H1 (cell line): Measurements from ENCODE around the gene DYNLRB1. TPM values are rescaled to one million over a fixed set of nuclear protein-coding genes. Genes with fewer than 3 reads are reported as not detected.

Experiments
- CTCF ChIA-PET: fragments of 300-600 bp; sonication (Branson Sonifier 250); formaldehyde crosslinking; loops from one replicate; lab custom pipeline; 2021; ENCODE audit not compliant: partially characterized antibody; lab: Charles Lee
- POLR2A ChIA-PET: fragments of 300-600 bp; sonication (Branson Sonifier 250); formaldehyde crosslinking; loops from one replicate; lab custom pipeline; 2021; ENCODE audit warnings: inconsistent platforms; ENCODE audit not compliant: partially characterized antibody; lab: Charles Lee
- DNase-seq, 2 experiments: peaks; one replicate each; pipeline versions ENCODE4 v3.0.0 to v3.0.0-alpha.2; 2010 to 2022; ENCODE audit warnings: low spot score in 2 of 2, low read depth in 1 of 2, mixed read lengths in 1 of 2
- FAIRE-seq: peaks from 2 replicates; lab custom pipeline; 2011; peaks lifted over from hg19 to GRCh38; lab: Jason Lieb, UNC
- H2AFZ ChIP-seq: 2 replicates; pipeline ENCODE4 v1.8.1; 2012; ENCODE audit warnings: low read length, inconsistent platforms
- H2AK5ac ChIP-seq: 2 replicates; pipeline ENCODE4 v1.6.1; 2013; ENCODE audit warnings: low read depth, low read length
- H2BK120ac ChIP-seq: replicated peaks from 2 replicates; pipeline ENCODE3; 2013; ENCODE audit warnings: low read depth, low read length, inconsistent platforms
- H2BK12ac ChIP-seq: 2 replicates; pipeline ENCODE4 v1.6.1; 2013; ENCODE audit warnings: low read depth, low read length
- H2BK15ac ChIP-seq: 2 replicates; pipeline ENCODE4 v1.6.1; 2013; ENCODE audit warnings: low read length
- H2BK20ac ChIP-seq: 2 replicates; pipeline ENCODE4 v1.6.1; 2013; ENCODE audit warnings: low read length
- H2BK5ac ChIP-seq: 2 replicates; pipeline ENCODE4 v1.6.1; 2013; ENCODE audit warnings: low read depth, low read length
- H3K14ac ChIP-seq: 2 replicates; pipeline ENCODE4 v1.6.1; 2013; ENCODE audit warnings: inconsistent platforms; ENCODE audit not compliant: insufficient read length
- H3K18ac ChIP-seq: 2 replicates; pipeline ENCODE4 v1.6.1; 2013; ENCODE audit warnings: low read length; ENCODE audit errors: extremely low read depth
- H3K23ac ChIP-seq: 2 replicates; pipeline ENCODE4 v1.6.1; 2013; ENCODE audit warnings: inconsistent platforms; ENCODE audit not compliant: insufficient read length
- H3K23me2 ChIP-seq: 2 replicates; pipeline ENCODE4 v1.6.1; 2013; ENCODE audit warnings: low read depth, low read length
- H3K27ac ChIP-seq: 2 replicates; pipeline ENCODE4 v1.6.1; 2011; ENCODE audit warnings: low read depth, low read length, inconsistent platforms
- H3K27me3 ChIP-seq, 4 experiments: replicated peaks in 1 of 4; 1 replicate in 1 of 4; 2 replicates in 3 of 4; pipeline versions ENCODE4 v1.6.1 to v1.8.1; 2011 to 2013; ENCODE audit warnings: low read length in 3 of 4, mild to moderate bottlenecking in 3 of 4, inconsistent platforms in 2 of 4, mixed read lengths in 2 of 4, moderate library complexity in 1 of 4; ENCODE audit not compliant: control insufficient read depth in 3 of 4, insufficient read depth in 3 of 4; ENCODE audit errors: extremely low read depth in 1 of 4
- H3K36me3 ChIP-seq, 4 experiments: 2 replicates each; pipeline versions ENCODE4 v1.6.1 to v1.8.1; 2011 to 2013; ENCODE audit warnings: mild to moderate bottlenecking in 4 of 4, low read length in 3 of 4, moderate library complexity in 2 of 4, control low read depth in 1 of 4, inconsistent platforms in 1 of 4; ENCODE audit not compliant: insufficient read depth in 4 of 4, control insufficient read depth in 2 of 4
- H3K4ac ChIP-seq: replicated peaks from 2 replicates; pipeline ENCODE3; 2013; ENCODE audit warnings: low read length, low read depth, mixed read lengths, inconsistent platforms; ENCODE audit not compliant: insufficient read length
- H3K4me1 ChIP-seq, 4 experiments: replicated peaks in 1 of 4; 1 replicate in 1 of 4; 2 replicates in 3 of 4; pipeline versions ENCODE4 v1.6.1 to v1.8.1; 2011 to 2013; ENCODE audit warnings: low read length in 3 of 4, inconsistent platforms in 2 of 4, mixed read lengths in 1 of 4; ENCODE audit not compliant: insufficient read depth in 4 of 4, control insufficient read depth in 3 of 4
- H3K4me2 ChIP-seq, 2 experiments: 2 replicates each; pipeline versions ENCODE4 v1.6.1 to v1.8.1; 2011 to 2013; ENCODE audit warnings: low read depth in 2 of 2, low read length in 2 of 2, control low read depth in 1 of 2, inconsistent platforms in 1 of 2, mild to moderate bottlenecking in 1 of 2; ENCODE audit not compliant: insufficient read depth in 1 of 2
- H3K4me3 ChIP-seq, 4 experiments: fragments of 200-600, 300-600 bp in 1 of 4; sonication (generic), shearing (Covaris generic), sonication (Bioruptor Twin) in 1 of 4; 2 replicates each; pipeline versions ENCODE4 v1.5.1 to v1.8.1; 2011 to 2016; ENCODE audit warnings: low read length in 4 of 4, low read depth in 3 of 4, control low read depth in 2 of 4, inconsistent platforms in 2 of 4, mild to moderate bottlenecking in 2 of 4, mixed read lengths in 1 of 4, moderate library complexity in 1 of 4; ENCODE audit not compliant: insufficient read depth in 2 of 4; ENCODE audit errors: extremely low read depth in 1 of 4
- H3K56ac ChIP-seq: replicated peaks from 2 replicates; pipeline ENCODE3; 2013; ENCODE audit warnings: low read depth, mild to moderate bottlenecking, mixed read lengths, low read length, inconsistent platforms; ENCODE audit not compliant: insufficient read length
- H3K79me1 ChIP-seq: 2 replicates; pipeline ENCODE4 v1.6.1; 2013; ENCODE audit warnings: low read depth, low read length, control low read depth
- H3K79me2 ChIP-seq, 2 experiments: 2 replicates each; pipeline versions ENCODE4 v1.6.1 to v1.8.1; 2012 to 2013; ENCODE audit warnings: low read length in 2 of 2, mild to moderate bottlenecking in 2 of 2, inconsistent platforms in 1 of 2; ENCODE audit not compliant: insufficient read depth in 2 of 2, control insufficient read depth in 1 of 2
- H3K9ac ChIP-seq, 4 experiments: replicated peaks in 1 of 4; 1 replicate in 1 of 4; 2 replicates in 3 of 4; pipeline versions ENCODE4 v1.6.1 to v1.8.1; 2011 to 2013; ENCODE audit warnings: low read depth in 3 of 4, low read length in 3 of 4, control low read depth in 2 of 4, mild to moderate bottlenecking in 2 of 4, moderate library complexity in 2 of 4, inconsistent platforms in 1 of 4; ENCODE audit errors: extremely low read depth in 1 of 4
- H3K9me3 ChIP-seq, 2 experiments: 2 replicates each; pipeline versions ENCODE4 v1.6.1 to v1.8.1; 2012 to 2013; ENCODE audit warnings: mild to moderate bottlenecking in 2 of 2, moderate library complexity in 2 of 2, control low read depth in 1 of 2, inconsistent platforms in 1 of 2, low read depth in 1 of 2, low read length in 1 of 2, mixed read lengths in 1 of 2; ENCODE audit not compliant: insufficient read depth in 2 of 2
- H4K20me1 ChIP-seq, 2 experiments: replicated peaks in 1 of 2; 2 replicates each; pipeline versions ENCODE3 to v1.8.1; 2011 to 2013; ENCODE audit warnings: inconsistent platforms in 2 of 2, low read length in 2 of 2, mild to moderate bottlenecking in 1 of 2; ENCODE audit not compliant: insufficient read depth in 2 of 2, control insufficient read depth in 1 of 2
- H4K5ac ChIP-seq: 2 replicates; pipeline ENCODE4 v1.6.1; 2013; ENCODE audit warnings: low read length, low read depth, mixed read lengths, inconsistent platforms; ENCODE audit not compliant: insufficient read length
- H4K8ac ChIP-seq: 2 replicates; pipeline ENCODE4 v1.8.0; 2013; ENCODE audit warnings: mild to moderate bottlenecking, moderate library complexity, low read length, inconsistent platforms; ENCODE audit not compliant: insufficient read depth; ENCODE audit errors: extremely low read depth
- H4K91ac ChIP-seq: replicated peaks from 2 replicates; pipeline ENCODE3; 2013; ENCODE audit warnings: low read length, mixed read lengths, inconsistent platforms; ENCODE audit not compliant: insufficient read length
- GTF2F1 ChIP-seq: IDR thresholded peaks from 2 replicates; pipeline ENCODE4 v1.6.1; 2012; ENCODE audit warnings: low read depth, low read length, improper control_type of control experiment, borderline replicate concordance
- JUN ChIP-seq: IDR thresholded peaks from 2 replicates; pipeline ENCODE4 v1.6.1; 2011; ENCODE audit warnings: low read depth, mild to moderate bottlenecking, improper control_type of control experiment, low read length
- POLR2A ChIP-seq, 2 experiments: IDR thresholded peaks; 1 replicate in 1 of 2; 2 replicates in 1 of 2; pipeline ENCODE4 v1.6.1; 2011; ENCODE audit warnings: low read depth in 2 of 2, low read length in 2 of 2, mild to moderate bottlenecking in 2 of 2; ENCODE audit errors: control extremely low read depth in 1 of 2
- RAD21 ChIP-seq, 2 experiments: IDR thresholded peaks in 1 of 2; conservative IDR thresholded peaks in 1 of 2; 2 replicates each; pipeline ENCODE4 v1.6.1; 2011; ENCODE audit warnings: low read depth in 2 of 2, low read length in 2 of 2, improper control_type of control experiment in 1 of 2, inconsistent platforms in 1 of 2, mild to moderate bottlenecking in 1 of 2, moderate library complexity in 1 of 2
- RXRA ChIP-seq: IDR thresholded peaks from 2 replicates; pipeline ENCODE4 v1.6.1; 2011; ENCODE audit warnings: low read depth, mild to moderate bottlenecking, low read length, moderate library complexity; ENCODE audit not compliant: insufficient read depth
- SP1 ChIP-seq: IDR thresholded peaks from 2 replicates; pipeline ENCODE4 v1.6.1; 2011; ENCODE audit warnings: low read depth, low read length
- WGBS, 2 experiments: shearing (Covaris generic) in 1 of 2; methylation state at CpG; one replicate each; pipeline versions ENCODE4 v1.1.6 to v1.1.7; 2013 to 2015; ENCODE audit warnings: low lambda C conversion rate in 2 of 2, mixed read lengths in 2 of 2, inconsistent platforms in 1 of 2, low coverage in 1 of 2, missing lambda C conversion rate in 1 of 2; ENCODE audit not compliant: insufficient replicate concordance in 2 of 2, insufficient coverage in 1 of 2, insufficient read length in 1 of 2; ENCODE audit errors: extremely low coverage in 1 of 2, missing lambda C conversion rate in 1 of 2; 5-methylcytosine and 5-hydroxymethylcytosine counted together
- polyA plus RNA-seq, 7 experiments: library from polyadenylated mRNA; depleted of rRNA in 3 of 7; stranded (reverse) in 5 of 7; unstranded in 2 of 7; fragments of >200 nt in 5 of 7; fragments of 200-250 nt in 2 of 7; gene quantifications; 1 replicate in 5 of 7; 2 replicates in 1 of 7; 4 replicates in 1 of 7; pipeline versions ENCODE4 v1.2.1 to v1.2.3, GENCODE V29; 2011 to 2013; ENCODE audit warnings: missing spikeins in 2 of 7, mixed read lengths in 2 of 7
- total RNA-seq: library from RNA; stranded (reverse); fragmentation: NEBNext Ultra II Directional; extraction: Animal tissue kit (Norgen Biotek cat#: 25700); gene quantifications from 2 replicates; pipeline ENCODE4 v1.2.1, GENCODE V29; 2021
- TF ChIP-seq, protein P1 (sequence below): IDR thresholded peaks from 2 replicates; pipeline ENCODE4 v1.6.1; 2011; ENCODE audit warnings: low read depth, mild to moderate bottlenecking, low read length; ENCODE audit not compliant: insufficient read depth
- TF ChIP-seq, protein P2 (sequence below), 3 experiments: IDR thresholded peaks; 1 replicate in 2 of 3; 2 replicates in 1 of 3; pipeline versions ENCODE4 v1.5.1 to v1.6.1; 2011; ENCODE audit warnings: low read length in 3 of 3, mild to moderate bottlenecking in 3 of 3, inconsistent platforms in 2 of 3, low read depth in 1 of 3, moderate library complexity in 1 of 3; ENCODE audit not compliant: insufficient read depth in 1 of 3; ENCODE audit errors: control extremely low read depth in 1 of 3

Gene DYNLRB1
- total and polyA plus RNA-seq, 2 of the 8 experiments (the other 6 are each of a cell fraction or from before 2014, with no cell fraction given), result 109 to 214 TPM

DNA sequence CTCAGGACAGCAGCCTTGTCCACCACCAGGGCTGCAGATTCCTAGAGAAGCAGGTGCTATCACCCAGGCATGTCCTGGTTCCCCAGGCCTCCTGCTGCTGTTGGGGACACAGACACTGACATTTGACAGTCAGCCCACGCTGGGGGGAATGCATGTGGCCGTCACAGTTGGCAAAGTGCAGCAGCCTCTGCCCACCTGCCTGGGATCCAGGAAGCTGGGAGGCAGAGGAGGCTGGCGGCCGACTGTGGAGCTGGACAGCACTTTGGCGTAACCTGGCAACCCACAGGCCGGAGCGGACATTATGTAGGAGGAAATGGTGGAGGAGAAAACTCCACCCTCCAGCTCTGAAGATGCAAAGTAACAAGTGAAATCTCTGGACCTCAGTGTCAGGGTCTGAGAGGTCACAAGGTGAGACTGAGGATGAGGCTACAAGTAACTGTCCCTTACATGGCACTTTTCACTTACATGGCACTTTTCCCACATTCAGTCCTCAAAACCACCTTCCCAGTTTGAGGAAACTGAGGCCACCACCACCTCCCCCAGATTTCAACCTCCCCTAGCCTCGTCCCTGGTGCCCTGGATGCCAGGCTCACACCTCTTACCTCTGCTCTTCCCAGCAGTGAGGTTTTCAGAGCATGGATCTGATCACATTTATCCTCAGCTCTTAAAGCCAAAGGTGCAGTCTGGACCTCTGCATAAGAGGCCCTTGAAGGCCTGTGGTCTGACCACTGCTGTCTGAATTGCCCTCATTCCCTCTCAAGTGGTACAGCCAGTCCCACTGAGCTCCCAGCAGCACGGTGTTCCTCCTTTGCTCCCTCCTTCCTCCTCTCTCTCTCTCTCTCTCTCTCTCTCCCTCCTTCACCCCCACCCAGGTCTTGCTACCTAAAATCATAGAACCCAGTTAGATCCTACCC, 51.0 kb downstream of the DYNLRB1 start:
- no peak overlapping the region for H4K8ac ChIP-seq
- DNase-seq, result no peak
- H3K56ac ChIP-seq, result no peak overlapping the region
- no peak overlapping the region for H3K9ac ChIP-seq
- H4K5ac ChIP-seq, result no peak overlapping the region
- peaks cover 6% of the 10 kb centered on the region; the same call in 1 of the 2 replicates for H3K79me1 ChIP-seq
- no peaks in the 10 kb centered on the region for H3K9me3 ChIP-seq
- H3K27me3 ChIP-seq, result no peaks in the 10 kb centered on the region; a peak in 1 of 7 replicates
- no peak overlapping the region for H2BK120ac ChIP-seq
- H2BK12ac ChIP-seq, result no peak overlapping the region
- no peak overlapping the region for H2AK5ac ChIP-seq
- H3K23ac ChIP-seq, result no peak overlapping the region
- WGBS, 2 experiments, result 90% methylated on average over 9 of the region's 9 CpGs; no CpG with 5 or more reads in 1 of the 2 experiments
- no peak overlapping the region for H3K4me3 ChIP-seq
- no peak overlapping the region for H3K4ac ChIP-seq
- peaks cover 3% of the 10 kb centered on the region for H3K23me2 ChIP-seq
- H3K14ac ChIP-seq, result no peak overlapping the region
- H3K36me3 ChIP-seq, result no peaks in the 10 kb centered on the region
- FAIRE-seq, result no peak
- ChIA-PET POLR2A (interaction anchor here (2.0 kb wide), 1 partner anchor 9 kb away, joined by 8 read pairs; the partner anchor contains the start of gene MAP1LC3A), CTCF (interaction anchor here (1.2 to 1.9 kb wide), 5 partner anchors 11 to 140 kb away, joined by 3 to 7 read pairs (median 5); no protein-coding TSS in a partner anchor)
- H3K18ac ChIP-seq, result no peak overlapping the region
- H3K79me2 ChIP-seq, result no peaks in the 10 kb centered on the region
- H2BK15ac ChIP-seq, result no peak overlapping the region
- no peak overlapping the region for H4K91ac ChIP-seq
- no peak overlapping the region for H3K4me2 ChIP-seq
- H3K27ac ChIP-seq, result no peak overlapping the region
- H2BK20ac ChIP-seq, result no peak overlapping the region
- H4K20me1 ChIP-seq, result peaks cover 0 to 4% of the 10 kb centered on the region in 2 experiments
- no peak overlapping the region; the same call in 1 of the 2 replicates for H2BK5ac ChIP-seq
- H3K4me1 ChIP-seq, result 0 out of 7 replicates have a peak, but pooled peaks cover 0 to 4% (median 1%) of the 10 kb centered on the region in 4 experiments
- H2AFZ ChIP-seq, result no peak overlapping the region
- TF ChIP-seq, protein P1, sequence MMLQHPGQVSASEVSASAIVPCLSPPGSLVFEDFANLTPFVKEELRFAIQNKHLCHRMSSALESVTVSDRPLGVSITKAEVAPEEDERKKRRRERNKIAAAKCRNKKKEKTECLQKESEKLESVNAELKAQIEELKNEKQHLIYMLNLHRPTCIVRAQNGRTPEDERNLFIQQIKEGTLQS, result no peak
- TF ChIP-seq RAD21 (IDR thresholded peaks at IDR 0.05 in 1 of 2, conservative IDR thresholded peaks at IDR 0.05 in 1 of 2; ENCODE audit: low read depth in 2 of 2, low read length in 2 of 2), result no peak
- no peak for TF ChIP-seq GTF2F1
- TF ChIP-seq JUN, result no peak
- no peak for TF ChIP-seq RXRA
- TF ChIP-seq SP1, result no peak
- TF ChIP-seq POLR2A (IDR thresholded peaks at IDR 0.05; ENCODE audit: control extremely low read depth in 1 of 2, low read depth in 2 of 2, low read length in 2 of 2), result no peak
- TF ChIP-seq, protein P2, sequence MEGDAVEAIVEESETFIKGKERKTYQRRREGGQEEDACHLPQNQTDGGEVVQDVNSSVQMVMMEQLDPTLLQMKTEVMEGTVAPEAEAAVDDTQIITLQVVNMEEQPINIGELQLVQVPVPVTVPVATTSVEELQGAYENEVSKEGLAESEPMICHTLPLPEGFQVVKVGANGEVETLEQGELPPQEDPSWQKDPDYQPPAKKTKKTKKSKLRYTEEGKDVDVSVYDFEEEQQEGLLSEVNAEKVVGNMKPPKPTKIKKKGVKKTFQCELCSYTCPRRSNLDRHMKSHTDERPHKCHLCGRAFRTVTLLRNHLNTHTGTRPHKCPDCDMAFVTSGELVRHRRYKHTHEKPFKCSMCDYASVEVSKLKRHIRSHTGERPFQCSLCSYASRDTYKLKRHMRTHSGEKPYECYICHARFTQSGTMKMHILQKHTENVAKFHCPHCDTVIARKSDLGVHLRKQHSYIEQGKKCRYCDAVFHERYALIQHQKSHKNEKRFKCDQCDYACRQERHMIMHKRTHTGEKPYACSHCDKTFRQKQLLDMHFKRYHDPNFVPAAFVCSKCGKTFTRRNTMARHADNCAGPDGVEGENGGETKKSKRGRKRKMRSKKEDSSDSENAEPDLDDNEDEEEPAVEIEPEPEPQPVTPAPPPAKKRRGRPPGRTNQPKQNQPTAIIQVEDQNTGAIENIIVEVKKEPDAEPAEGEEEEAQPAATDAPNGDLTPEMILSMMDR (IDR thresholded peaks at IDR 0.05; ENCODE audit: control extremely low read depth in 1 of 3, insufficient read depth in 1 of 3, low read depth in 1 of 3, low read length in 3 of 3), result no peak
